AG10803 (cell line): Measurements from ENCODE around the gene CHCHD4.

Source experiments
- DNase-seq: peaks from one replicate; pipeline ENCODE4 v3.0.0; 2010; ENCODE audit warnings: low read depth
- H3K4me3 ChIP-seq: 2 replicates; pipeline ENCODE4 v1.5.1; 2011; ENCODE audit warnings: mild to moderate bottlenecking, low read length, control low read depth
- TF ChIP-seq, protein P1 (sequence below): conservative IDR thresholded peaks from 2 replicates; pipeline ENCODE4 v1.5.1; 2011; ENCODE audit warnings: mild to moderate bottlenecking, low read length, control low read depth, inconsistent platforms

CHCHD4 gene

GRCh38 chr3:14134291-14134690 is 9.6 kb upstream of the CHCHD4 start:
- DNase-seq = no peak
- no peak overlapping the region for H3K4me3 ChIP-seq
- TF ChIP-seq, protein P1, sequence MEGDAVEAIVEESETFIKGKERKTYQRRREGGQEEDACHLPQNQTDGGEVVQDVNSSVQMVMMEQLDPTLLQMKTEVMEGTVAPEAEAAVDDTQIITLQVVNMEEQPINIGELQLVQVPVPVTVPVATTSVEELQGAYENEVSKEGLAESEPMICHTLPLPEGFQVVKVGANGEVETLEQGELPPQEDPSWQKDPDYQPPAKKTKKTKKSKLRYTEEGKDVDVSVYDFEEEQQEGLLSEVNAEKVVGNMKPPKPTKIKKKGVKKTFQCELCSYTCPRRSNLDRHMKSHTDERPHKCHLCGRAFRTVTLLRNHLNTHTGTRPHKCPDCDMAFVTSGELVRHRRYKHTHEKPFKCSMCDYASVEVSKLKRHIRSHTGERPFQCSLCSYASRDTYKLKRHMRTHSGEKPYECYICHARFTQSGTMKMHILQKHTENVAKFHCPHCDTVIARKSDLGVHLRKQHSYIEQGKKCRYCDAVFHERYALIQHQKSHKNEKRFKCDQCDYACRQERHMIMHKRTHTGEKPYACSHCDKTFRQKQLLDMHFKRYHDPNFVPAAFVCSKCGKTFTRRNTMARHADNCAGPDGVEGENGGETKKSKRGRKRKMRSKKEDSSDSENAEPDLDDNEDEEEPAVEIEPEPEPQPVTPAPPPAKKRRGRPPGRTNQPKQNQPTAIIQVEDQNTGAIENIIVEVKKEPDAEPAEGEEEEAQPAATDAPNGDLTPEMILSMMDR = no peak

- TF ChIP-seq, protein P1 = no peak
- no peak for DNase-seq
- H3K4me3 ChIP-seq = no peak overlapping the region
These were observed 9.2 kb upstream of the CHCHD4 start for GRCh38 chr3:14133876-14134275.

- peak; percentile 41 for DNase-seq
- TF ChIP-seq, protein P1 = no peak
- H3K4me3 ChIP-seq = no peak overlapping the region
These were observed 8.6 kb upstream of the CHCHD4 start for GRCh38 chr3:14133188-14133800.

DNA sequence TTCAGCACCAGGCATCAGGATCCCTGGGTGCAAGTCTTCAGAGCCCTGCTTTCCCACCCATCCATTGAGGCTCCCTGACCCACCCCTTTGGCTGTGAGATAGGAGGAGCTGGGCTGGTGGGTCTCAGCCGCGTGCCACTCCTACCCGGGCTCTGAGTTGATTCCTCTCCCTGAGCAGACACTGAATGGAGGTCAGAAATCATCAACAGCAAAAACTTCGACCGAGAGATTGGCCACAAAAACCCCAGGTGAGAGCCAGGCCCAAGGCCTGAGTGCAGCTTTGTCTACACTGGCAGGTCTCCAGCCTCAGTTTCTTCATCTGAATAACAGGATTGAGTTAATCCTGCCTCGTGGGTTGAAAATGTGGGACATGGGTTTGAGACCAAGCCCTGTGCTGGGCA is 8.0 kb upstream of the CHCHD4 start:
- TF ChIP-seq, protein P1 = no peak
- no peak overlapping the region for H3K4me3 ChIP-seq
- no peak for DNase-seq

- no peak overlapping the region for H3K4me3 ChIP-seq
- no peak for DNase-seq
- TF ChIP-seq, protein P1 = no peak
These were observed 7.5 kb upstream of the CHCHD4 start for GRCh38 chr3:14132120-14132519.

DNA sequence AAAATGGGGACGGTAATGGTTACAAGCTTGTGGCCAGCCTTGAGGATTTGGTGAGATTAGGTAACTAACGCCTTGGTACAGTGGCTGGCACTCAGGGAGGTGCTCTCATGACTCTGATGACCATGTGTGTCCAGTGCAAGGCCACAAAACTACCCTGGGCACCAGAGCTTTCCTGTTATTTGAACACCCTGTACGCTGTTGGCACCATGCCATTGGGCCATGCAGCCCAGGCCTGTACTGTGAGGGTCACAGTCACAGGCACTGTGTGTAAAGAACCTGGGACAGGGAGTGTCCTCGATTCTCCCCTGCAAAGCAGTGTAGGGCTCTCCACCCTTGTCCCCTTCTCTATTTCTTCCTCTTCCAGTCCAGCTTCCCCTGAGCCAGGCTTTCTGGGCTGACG is 6.5 kb upstream of the CHCHD4 start:
- H3K4me3 ChIP-seq = no peak overlapping the region
- no peak for DNase-seq
- TF ChIP-seq, protein P1 = no peak

- DNase-seq = no peak
- no peak overlapping the region for H3K4me3 ChIP-seq
- TF ChIP-seq, protein P1 = no peak
These were observed 6.0 kb upstream of the CHCHD4 start for GRCh38 chr3:14130707-14131106.
